NB4 (cell line): ENCODE data around the gene EPB41L3.

Experiments
- CTCF ChIP-seq: IDR thresholded peaks from one replicate; pipeline ENCODE4 v1.5.1; 2012; ENCODE audit warnings: low read depth, low read length
- MYC ChIP-seq: IDR thresholded peaks from 2 replicates; pipeline ENCODE4 v1.6.1; 2011; ENCODE audit warnings: low read depth, low read length

DNA sequence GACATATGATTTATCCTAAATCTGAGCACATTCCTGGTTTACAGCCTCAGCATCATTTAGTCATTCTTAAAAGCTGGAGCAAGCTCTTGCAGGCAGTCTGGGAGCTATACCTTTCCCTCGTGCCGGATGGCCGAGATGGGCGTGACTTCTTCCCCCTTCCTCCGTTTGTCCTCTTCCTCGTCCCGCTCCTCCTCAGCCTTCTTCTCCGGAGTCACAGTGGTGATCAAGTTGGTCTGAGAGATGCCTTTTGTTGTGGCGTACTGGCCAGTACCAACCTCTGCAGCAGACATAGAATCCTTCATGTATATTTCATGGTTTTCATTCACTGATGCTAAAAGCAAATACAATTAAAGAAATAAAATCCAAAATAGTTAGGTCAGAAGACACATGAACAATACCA lies 124.2 kb downstream of the EPB41L3 start:
- TF ChIP-seq CTCF: no peak
- no peak for TF ChIP-seq MYC
